ENCODE data around the gene FAM3A.
"Not testable (repeated sequence)": the region's sequence is repeated elsewhere in the genome, so short reads cannot be mapped to it uniquely, and the experiment has no call there.

GRCh38 chrX:154540365-154540764, 24.3 kb upstream of the FAM3A start:
- not testable (repeated sequence) for TF ChIP-seq FOSL1 (IDR thresholded peaks at IDR 0.05; ENCODE audit: insufficient read depth, low read depth, low read length); CTCF (IDR thresholded peaks at IDR 0.05; ENCODE audit: control extremely low read depth in 1 of 3, insufficient read depth in 1 of 3, low read depth in 1 of 3, low read length in 3 of 3); SP1 (IDR thresholded peaks at IDR 0.05; ENCODE audit: low read depth, low read length); ZNF274 (IDR thresholded peaks at IDR 0.05; ENCODE audit: borderline replicate concordance, extremely low read depth, low read length); POLR2A (IDR thresholded peaks at IDR 0.05; ENCODE audit: control extremely low read depth in 1 of 2, low read depth in 2 of 2, low read length in 2 of 2); SUZ12 (IDR thresholded peaks at IDR 0.05; ENCODE audit: low read length); SRF (IDR thresholded peaks at IDR 0.05; ENCODE audit: low read depth, low read length); POLR2AphosphoS5 (IDR thresholded peaks at IDR 0.05; ENCODE audit: low read depth, low read length)

Measured in H1 (cell line).